Hepatocyte (in vitro differentiated cells): ENCODE results near the gene CEP164. TPM values are rescaled to one million over a fixed set of nuclear protein-coding genes. Genes with fewer than 3 reads are reported as not detected.
"Not testable (repeated sequence)": the region's sequence is repeated elsewhere in the genome, so short reads cannot be mapped to it uniquely, and the experiment has no call there.

ENCODE experiments used
- DNase-seq: peaks from one replicate; pipeline ENCODE4 v3.0.0-alpha.2; 2016; ENCODE audit warnings: low spot score
- H2AFZ ChIP-seq: fragments of 200-600 bp; sonication (generic); 2 replicates; pipeline ENCODE4 v1.6.0; 2016; ENCODE audit warnings: antibody characterized with exemption, mild to moderate bottlenecking
- H3K27ac ChIP-seq: fragments of 200-600 bp; sonication (generic); 2 replicates; pipeline ENCODE4 v1.5.1; 2016; ENCODE audit warnings: mild to moderate bottlenecking
- H3K27me3 ChIP-seq: fragments of 200-600 bp; sonication (generic); 2 replicates; pipeline ENCODE4 v1.6.1; 2016
- H3K36me3 ChIP-seq: fragments of 200-600 bp; sonication (generic); replicated peaks from 2 replicates; pipeline ENCODE4 v1.5.1; 2016; ENCODE audit warnings: low read depth; ENCODE audit not compliant: insufficient read depth
- H3K4me1 ChIP-seq: fragments of 200-600 bp; sonication (generic); 2 replicates; pipeline ENCODE4 v1.5.1; 2016; ENCODE audit warnings: mild to moderate bottlenecking, moderate library complexity; ENCODE audit not compliant: insufficient read depth
- H3K4me2 ChIP-seq: fragments of 200-600 bp; sonication (generic); 2 replicates; pipeline ENCODE4 v1.6.0; 2016
- H3K4me3 ChIP-seq: fragments of 200-600 bp; sonication (generic); 2 replicates; pipeline ENCODE4 v1.5.1; 2016; ENCODE audit warnings: mild to moderate bottlenecking
- H3K79me2 ChIP-seq: fragments of 200-600 bp; sonication (generic); 2 replicates; pipeline ENCODE4 v1.6.0; 2017; ENCODE audit warnings: mild to moderate bottlenecking
- H3K9me2 ChIP-seq: fragments of 200-600 bp; sonication (generic); replicated peaks from 2 replicates; pipeline ENCODE4 v1.6.0; 2017; ENCODE audit warnings: mild to moderate bottlenecking; ENCODE audit not compliant: insufficient read depth
- H3K9me3 ChIP-seq: fragments of 200-600 bp; sonication (generic); 2 replicates; pipeline ENCODE4 v1.5.1; 2016; ENCODE audit warnings: low read depth, mild to moderate bottlenecking
- H4K20me1 ChIP-seq: fragments of 200-600 bp; sonication (generic); 2 replicates; pipeline ENCODE4 v1.6.0; 2016; ENCODE audit warnings: mild to moderate bottlenecking; ENCODE audit not compliant: insufficient read depth, poor library complexity, severe bottlenecking
- CTCF ChIP-seq: fragments of 200-600 bp; sonication (generic); IDR thresholded peaks from 2 replicates; pipeline ENCODE4 v1.5.1; 2016; ENCODE audit warnings: antibody characterized with exemption, mild to moderate bottlenecking; ENCODE audit not compliant: poor library complexity
- EZH2 ChIP-seq: fragments of 200-600 bp; sonication (generic); IDR thresholded peaks from 2 replicates; pipeline ENCODE4 v1.6.1; 2016; ENCODE audit warnings: antibody characterized with exemption, mild to moderate bottlenecking, borderline replicate concordance
- EZH2phosphoT487 ChIP-seq: fragments of 200-600 bp; sonication (generic); IDR thresholded peaks from one replicate; pipeline ENCODE4 v1.6.1; 2018; ENCODE audit warnings: antibody characterized with exemption, mild to moderate bottlenecking, low read depth, moderate library complexity; ENCODE audit not compliant: unreplicated experiment, severe bottlenecking
- WGBS: methylation state at CpG from one replicate; pipeline ENCODE4 v1.1.6; 2016; ENCODE audit warnings: low lambda C conversion rate; ENCODE audit errors: missing lambda C conversion rate; 5-methylcytosine and 5-hydroxymethylcytosine counted together
- polyA plus RNA-seq: library from polyadenylated mRNA; unstranded; fragments of >200 nt; fragmentation: Nextera tagmentation; extraction: Ambion mirVana; gene quantifications from 2 replicates; pipeline ENCODE4 v1.2.1, GENCODE V29; 2016
- total RNA-seq: library from RNA; depleted of rRNA; stranded (reverse); fragments of >200 nt; gene quantifications from 2 replicates; pipeline ENCODE4 v1.2.3, GENCODE V29; 2014

Gene CEP164
- total and polyA plus RNA-seq, 2 experiments from 2014 or later = 18.3 to 19.9 TPM

DNA sequence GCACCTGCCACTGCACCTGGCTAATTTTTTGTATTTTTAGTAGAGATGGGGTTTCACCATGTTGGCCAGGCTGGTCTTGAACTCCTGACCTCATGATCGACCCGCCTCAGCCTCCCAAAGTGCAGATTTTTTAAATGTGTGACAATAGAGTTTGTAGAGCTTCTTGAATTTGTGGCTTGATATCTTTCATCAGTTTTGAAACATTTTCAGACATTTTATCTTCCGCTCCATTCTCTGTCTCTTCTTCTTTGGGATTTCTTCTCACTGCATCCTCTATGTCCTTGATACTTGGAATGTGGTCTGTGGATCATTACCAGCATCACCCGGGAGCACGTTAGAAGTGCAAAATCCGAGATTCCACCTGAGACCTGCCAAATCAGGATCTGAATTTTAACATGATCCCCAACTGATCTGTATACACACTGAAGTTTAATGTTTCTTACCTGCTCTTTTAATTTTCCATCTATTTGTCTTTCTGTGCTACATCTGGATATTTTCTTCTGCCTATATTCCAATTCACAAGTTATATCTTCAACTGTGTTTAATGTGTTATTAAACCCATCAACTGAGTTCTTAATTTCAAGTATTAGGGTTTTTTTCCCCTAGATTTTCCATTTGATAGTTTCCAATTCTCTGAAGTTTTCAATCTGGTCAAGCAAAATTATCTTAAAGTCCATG lies 126.4 kb downstream of the CEP164 start:
- Histone ChIP-seq H3K36me3 (no peaks in the 10 kb centered on the region), H3K79me2 (no peaks in the 10 kb centered on the region), H3K4me2 (no peak overlapping the region), H3K9me2 (no peaks in the 10 kb centered on the region), H3K4me1 (no peaks in the 10 kb centered on the region), H3K27me3 (no peaks in the 10 kb centered on the region), H3K9me3 (no peaks in the 10 kb centered on the region), H4K20me1 (no peaks in the 10 kb centered on the region), H3K4me3 (no peak overlapping the region), H2AFZ (no peak overlapping the region), H3K27ac (no peak overlapping the region)
- WGBS = 88% methylated on average over 6 of the region's 6 CpGs
- TF ChIP-seq CTCF (no peak), EZH2 (no peak), EZH2phosphoT487 (no peak)
- DNase-seq = no peak

DNA sequence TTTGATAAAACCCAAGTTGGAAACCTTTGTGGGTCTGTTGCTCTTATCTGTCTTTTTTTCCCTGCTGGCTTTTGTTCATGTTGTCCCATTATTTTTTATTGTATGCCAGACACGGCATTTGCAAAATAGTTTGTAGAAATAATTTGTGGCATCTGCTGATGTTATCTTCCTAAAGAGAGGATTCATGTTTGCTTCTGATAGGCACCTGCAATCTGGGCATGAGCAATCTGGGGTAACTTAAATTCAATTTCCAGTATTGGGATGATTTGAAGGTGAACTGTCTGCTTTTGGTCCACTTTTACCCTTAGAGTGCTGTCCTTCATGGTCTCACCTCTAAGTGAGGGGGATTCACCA lies 126.9 kb downstream of the CEP164 start:
- Histone ChIP-seq H3K27ac (no peak overlapping the region), H2AFZ (no peak overlapping the region), H3K79me2 (no peaks in the 10 kb centered on the region), H3K27me3 (no peaks in the 10 kb centered on the region), H3K9me3 (no peaks in the 10 kb centered on the region), H3K4me3 (no peak overlapping the region), H3K9me2 (no peaks in the 10 kb centered on the region), H3K4me2 (no peak overlapping the region), H4K20me1 (no peaks in the 10 kb centered on the region), H3K4me1 (no peaks in the 10 kb centered on the region), H3K36me3 (no peaks in the 10 kb centered on the region)
- no peak for TF ChIP-seq EZH2phosphoT487
- TF ChIP-seq EZH2 = no peak
- no peak for TF ChIP-seq CTCF
- DNase-seq = no peak
- WGBS = 74% methylated on average over 1 of the region's 1 CpG

DNA sequence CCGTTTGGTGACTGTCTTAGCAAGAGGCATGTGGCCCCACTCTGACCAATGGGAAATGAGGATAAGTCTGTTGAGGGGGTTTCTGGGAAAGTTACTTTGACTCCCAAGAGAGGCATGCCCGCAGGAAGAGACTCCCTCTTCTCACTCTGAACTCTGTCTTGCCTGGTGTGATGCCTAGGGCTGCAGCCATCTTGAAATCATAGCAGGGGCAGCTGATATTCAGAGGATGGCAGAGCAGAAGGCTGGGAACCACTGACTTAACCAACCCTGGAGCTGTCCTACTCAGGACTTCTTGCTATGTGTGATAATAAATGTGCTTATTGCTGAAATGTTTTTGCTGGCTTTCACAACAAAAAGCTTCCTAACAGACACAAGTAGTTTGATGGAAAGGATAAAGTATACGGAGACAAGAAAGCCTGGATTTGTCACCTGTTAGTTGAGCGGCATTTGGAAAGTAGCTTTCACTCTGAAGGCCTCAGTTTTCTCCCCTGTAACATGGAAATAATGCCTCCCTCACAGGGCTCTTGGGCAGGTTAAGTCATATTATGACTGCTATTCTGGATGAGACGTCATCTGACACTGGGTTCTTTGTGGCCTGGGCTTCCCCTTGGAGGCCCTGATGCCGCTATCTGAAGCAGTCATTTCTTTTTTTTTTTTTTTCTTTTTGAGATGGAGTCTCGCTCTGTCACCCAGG lies 128.5 kb downstream of the CEP164 start:
- no peak overlapping the region for H3K27ac ChIP-seq

GRCh38 chr11:117456721-117457029 lies 129.0 kb downstream of the CEP164 start:
- WGBS = 92% methylated on average over 8 of the region's 8 CpGs
- H3K9me2 ChIP-seq, H3K4me3 ChIP-seq, H3K27ac ChIP-seq, H3K79me2 ChIP-seq, DNase-seq, H3K27me3 ChIP-seq, H4K20me1 ChIP-seq, H3K36me3 ChIP-seq, H3K9me3 ChIP-seq, H3K4me1 ChIP-seq, H3K4me2 ChIP-seq, H2AFZ ChIP-seq: not testable (repeated sequence)

More for the DNA sequence above, 128.5 kb downstream of the CEP164 start:
- Histone ChIP-seq H3K36me3 (no peaks in the 10 kb centered on the region), H3K79me2 (no peaks in the 10 kb centered on the region), H3K4me1 (no peaks in the 10 kb centered on the region), H3K27me3 (no peaks in the 10 kb centered on the region), H4K20me1 (no peaks in the 10 kb centered on the region), H2AFZ (no peak overlapping the region), H3K9me3 (no peaks in the 10 kb centered on the region), H3K4me3 (no peak overlapping the region), H3K9me2 (no peaks in the 10 kb centered on the region), H3K4me2 (no peak overlapping the region)
- no peak for DNase-seq
- WGBS = 88% methylated on average over 7 of the region's 7 CpGs
- TF ChIP-seq EZH2 = no peak
